ENCODE results near the gene FCGR3A.
"Not testable (repeated sequence)": the region's sequence is repeated elsewhere in the genome, so short reads cannot be mapped to it uniquely, and the experiment has no call there.

- not testable (repeated sequence) for TF ChIP-seq CTCF (optimal IDR thresholded peaks at IDR 0.05 in 1 of 3, IDR thresholded peaks at IDR 0.05 in 1 of 3, conservative IDR thresholded peaks at IDR 0.05 in 1 of 3; ENCODE audit: extremely low read depth in 1 of 3, insufficient read depth in 2 of 3, low read length in 3 of 3); EZH2 (IDR thresholded peaks at IDR 0.05; ENCODE audit: low read length)
Measured at GRCh38 chr1:161512636-161513447, 36.8 kb downstream of the FCGR3A start.

All from keratinocyte (primary cell).